ENCODE results near the gene ANXA5.
"Not testable (repeated sequence)": the region's sequence is repeated elsewhere in the genome, so short reads cannot be mapped to it uniquely, and the experiment has no call there.

The ANXA5 gene

GRCh38 chr4:121696581-121697461 is at the start of gene ANXA5:
Gene ANXA5, minus strand, starts transcription at chr4:121696980. Its CDS starts 391 bp downstream, at chr4:121696589.
- DNase-seq: no peak

- DNase-seq: no peak
Observed at GRCh38 chr4:121742794-121743193, 46.0 kb upstream of the ANXA5 start.

DNA sequence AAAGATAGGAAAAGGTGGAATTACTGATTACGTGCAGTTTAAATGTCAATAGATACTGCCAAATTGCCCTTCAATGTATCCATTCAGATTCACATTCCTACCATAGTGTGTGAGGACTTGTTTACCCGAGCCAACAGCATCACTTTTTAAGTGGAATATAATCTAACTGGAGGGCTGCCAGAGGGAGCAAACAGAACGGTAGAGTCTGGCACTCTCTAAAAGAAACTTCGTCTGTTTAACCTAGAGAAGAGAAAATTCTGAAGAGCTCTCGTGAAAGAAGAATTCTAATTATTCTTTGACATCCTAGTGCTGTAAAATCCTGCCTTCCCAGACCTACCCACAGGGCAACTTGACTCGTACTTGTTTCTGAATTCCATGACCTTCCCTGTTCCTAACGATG is 45.0 kb upstream of the ANXA5 start:
- DNase-seq: no peak

DNA sequence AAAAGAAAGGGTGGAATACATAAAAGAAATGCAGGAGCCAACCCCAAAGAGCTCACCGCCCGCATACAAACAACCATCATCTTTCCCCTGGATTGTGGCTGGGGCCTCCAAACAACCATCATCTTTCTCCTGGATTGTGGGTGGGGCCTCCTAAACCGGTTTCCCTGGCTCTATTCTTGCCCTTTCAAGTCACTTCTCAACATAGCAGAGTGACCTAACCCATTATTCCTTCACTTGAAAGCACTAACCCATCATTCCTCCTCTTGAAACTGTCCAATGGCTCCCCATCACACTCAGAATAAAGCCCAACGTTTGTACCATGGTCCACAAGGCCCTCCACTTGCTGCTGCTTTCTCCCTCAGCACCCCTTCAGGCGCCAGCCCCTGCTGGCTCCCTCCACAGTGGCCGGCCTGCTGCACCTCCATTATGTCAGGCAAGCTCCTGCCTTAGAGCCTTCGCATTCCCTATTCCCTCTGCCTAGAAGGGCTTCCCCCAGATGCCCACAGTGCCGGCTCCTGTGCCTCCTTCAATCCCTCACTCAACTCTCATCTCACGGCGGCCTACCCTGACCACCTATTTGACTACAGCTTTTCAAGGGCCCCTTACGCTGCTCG is 44.1 kb upstream of the ANXA5 start:
- DNase-seq: no peak

GRCh38 chr4:121739575-121739974 is 42.8 kb upstream of the ANXA5 start:
- DNase-seq: no peak

DNA sequence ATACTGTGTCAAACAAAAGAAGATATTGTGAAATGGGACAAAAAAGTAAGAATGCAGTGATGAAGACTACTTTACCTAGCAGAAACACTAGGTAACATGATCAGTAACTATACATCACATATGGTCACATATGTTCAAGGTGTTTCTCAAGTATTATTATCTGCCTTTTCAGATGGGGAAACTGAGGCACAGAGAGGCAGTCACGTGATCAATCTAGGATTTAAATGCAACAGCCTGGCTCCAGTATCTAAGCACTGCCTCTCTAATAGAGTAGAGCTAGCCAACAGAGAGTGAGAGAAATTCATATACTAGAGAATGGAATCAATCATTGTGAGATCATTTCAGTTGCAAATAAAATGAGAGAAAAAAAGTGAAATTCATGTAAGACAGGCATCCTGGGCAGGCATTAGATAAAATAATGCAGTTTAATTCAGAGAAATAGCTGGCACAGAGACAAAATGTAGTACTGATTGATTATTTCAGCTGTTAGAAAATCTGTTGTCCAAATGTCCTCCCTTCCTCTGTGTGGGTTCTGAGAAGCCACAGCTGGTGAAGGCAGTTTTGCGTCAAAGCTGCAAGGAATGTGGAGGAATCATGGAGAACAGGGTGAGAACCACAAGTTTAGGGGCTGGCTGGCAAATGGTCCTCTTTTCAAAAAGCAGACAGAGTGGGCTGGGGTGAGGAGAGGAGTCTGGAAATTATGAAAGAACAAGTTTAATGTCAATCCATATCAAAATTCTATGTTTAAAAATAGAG is 42.2 kb upstream of the ANXA5 start:
- no peak for DNase-seq

GRCh38 chr4:121737846-121738554 is 41.2 kb upstream of the ANXA5 start:
- DNase-seq: no peak

DNA sequence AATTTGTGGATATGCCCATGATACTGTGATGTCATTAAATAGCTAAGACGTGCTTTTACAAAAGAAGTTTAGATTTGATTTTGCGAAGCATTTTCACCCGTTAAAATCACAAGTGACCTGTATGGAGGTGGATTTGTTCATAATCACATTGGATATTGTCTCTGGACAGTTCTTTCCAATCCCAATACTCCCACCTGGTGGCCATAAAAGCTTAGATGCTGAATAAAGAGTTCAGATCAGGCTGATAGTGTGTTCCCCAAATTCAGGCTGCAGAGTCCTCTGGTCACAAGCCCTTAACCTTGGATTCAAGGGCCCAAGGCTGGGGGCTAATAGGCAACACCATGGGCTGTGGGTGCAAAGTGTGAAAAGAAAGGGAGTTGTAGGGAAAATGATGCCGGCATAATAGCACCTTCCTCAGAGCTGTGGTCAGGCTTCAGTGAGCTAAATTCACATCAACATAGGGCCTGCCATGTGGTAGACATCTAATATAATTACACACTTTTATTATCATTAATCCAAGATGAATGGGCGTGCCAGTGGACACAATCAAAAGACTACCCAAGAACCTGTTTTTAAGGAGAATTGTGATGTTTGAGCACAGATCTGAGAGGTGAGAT is 40.1 kb upstream of the ANXA5 start:
- no peak for DNase-seq

- DNase-seq: no peak
Observed at GRCh38 chr4:121734571-121734970, 37.8 kb upstream of the ANXA5 start.

- DNase-seq: no peak
Observed at GRCh38 chr4:121733942-121734341, 37.2 kb upstream of the ANXA5 start.

GRCh38 chr4:121729753-121730152 is 33.0 kb upstream of the ANXA5 start:
- not testable (repeated sequence) for DNase-seq

GRCh38 chr4:121728798-121729226 is 32.0 kb upstream of the ANXA5 start:
- no peak for DNase-seq

DNA sequence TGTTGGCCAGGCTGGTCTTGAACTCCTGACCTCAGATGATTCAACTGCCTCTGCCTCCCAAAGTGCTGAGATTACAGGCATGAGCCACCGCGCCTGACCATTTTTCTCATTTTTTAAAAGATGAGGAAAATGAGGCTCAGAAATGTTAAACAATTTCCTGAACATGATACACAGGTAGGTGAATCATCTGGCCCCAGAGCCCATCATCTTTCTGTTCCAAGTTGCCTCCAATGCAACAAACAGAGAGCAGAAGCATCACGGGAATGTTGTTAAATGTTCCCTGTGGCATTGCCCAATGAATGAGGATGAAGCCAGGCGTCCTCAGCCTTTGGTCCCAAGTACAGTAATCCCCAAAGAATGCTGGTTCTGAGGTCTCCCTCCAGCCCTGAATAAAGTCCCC is 31.3 kb upstream of the ANXA5 start:
- DNase-seq: no peak

GRCh38 chr4:121726642-121727268 is 30.0 kb upstream of the ANXA5 start:
- DNase-seq: no peak

DNA sequence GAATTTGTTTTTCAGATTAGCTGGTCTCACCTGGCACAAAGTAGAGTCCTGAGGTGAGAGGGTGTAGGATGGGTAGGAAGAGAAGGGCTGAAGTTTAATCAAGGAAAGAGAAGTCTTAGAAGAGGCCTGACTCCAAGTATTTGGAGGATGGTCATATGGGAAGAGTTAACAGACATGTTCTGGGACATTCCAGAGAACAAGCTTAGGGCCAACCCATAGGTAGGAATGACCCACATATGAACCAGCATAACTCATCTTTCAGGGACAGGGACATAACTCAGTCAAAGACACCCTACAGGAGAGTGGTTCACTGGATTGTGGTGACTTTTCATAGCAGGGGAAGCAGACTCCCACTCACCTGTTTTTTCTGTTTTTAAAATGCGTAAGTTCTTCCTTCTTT is 27.9 kb upstream of the ANXA5 start:
- no peak for DNase-seq

GRCh38 chr4:121721700-121722099 is 24.9 kb upstream of the ANXA5 start:
- no peak for DNase-seq

DNA sequence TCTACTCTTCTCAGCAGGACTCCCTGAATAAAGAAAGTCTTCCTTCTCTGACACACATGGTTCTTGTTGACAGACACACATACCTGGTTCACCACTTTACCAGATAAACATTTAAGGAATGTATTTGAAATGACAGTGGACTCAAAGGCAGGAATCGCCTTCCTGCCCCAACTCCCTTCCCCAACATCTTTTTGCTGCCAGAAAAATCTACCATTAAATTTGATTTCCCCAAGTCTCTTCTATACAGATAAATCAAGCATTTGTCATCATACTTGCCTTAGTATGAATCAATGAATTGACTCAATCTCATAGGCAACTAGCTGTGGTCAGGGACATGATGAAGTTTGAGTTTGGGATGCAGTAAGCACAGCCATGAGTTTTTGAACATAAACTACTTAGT is 23.3 kb upstream of the ANXA5 start:
- no peak for DNase-seq

DNA sequence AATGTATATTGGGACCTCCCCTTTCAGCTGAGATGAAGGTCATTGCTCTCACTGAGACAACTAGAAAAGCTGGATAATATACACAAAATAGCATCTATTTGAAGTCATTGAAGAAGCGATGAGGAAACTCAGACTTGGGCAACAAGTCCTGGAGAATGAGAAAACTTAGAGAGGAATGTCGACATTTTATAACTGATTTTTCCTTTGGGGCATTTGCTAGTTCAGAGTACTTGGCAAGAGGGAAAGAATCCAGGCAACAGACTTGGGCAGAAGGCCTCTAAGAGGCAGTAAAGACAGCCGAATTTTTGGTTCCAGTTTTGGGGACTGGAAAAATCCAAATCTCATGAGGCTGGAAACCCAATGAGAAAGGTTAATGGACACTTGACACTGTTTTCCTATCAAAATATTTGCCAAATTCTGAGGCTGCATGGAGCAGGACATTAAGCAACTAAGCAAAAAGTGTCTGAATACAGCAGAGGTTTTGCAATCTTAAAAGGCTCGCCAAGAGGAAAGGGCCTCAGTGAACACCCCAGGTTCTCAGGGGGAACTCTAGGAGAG is 21.0 kb upstream of the ANXA5 start:
- DNase-seq: no peak

DNA sequence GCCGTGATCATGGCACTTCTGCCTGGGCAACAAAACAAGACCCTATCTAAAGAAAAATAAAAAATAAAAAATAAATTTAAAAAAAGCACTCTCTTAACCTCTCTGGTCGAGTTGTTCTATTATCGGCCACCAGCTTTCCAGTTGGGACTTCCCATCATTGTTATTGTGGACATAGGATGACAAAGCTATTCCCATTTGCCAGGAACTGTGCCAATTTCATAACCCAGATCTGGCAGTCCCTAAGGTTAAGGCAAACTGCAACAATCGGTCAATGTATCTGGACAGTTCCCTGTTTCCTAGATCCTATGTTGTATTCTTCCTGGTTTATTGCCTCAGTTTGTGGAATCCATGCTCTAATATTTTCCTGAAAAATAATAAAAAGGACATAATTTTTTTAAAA is 17.8 kb upstream of the ANXA5 start:
- DNase-seq: no peak

DNA sequence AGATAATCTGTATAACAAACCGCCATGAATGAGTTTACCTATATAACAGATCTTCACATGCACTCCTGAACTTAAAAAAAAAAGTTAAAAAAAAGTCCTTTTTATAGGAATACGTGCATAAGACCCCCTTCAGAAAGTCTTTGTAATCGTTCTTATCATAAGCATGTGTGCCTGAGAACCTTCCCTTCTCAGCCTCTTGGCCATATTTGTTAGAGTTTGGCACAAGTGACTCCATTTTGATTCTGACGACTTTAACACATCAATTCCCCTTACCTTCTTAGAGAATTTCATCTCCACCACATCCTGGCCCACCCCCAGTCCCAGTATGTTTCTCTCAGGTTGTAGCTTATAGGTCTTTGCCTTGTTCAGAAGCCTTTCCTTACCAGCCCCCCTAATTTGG is 16.0 kb upstream of the ANXA5 start:
- DNase-seq: no peak

DNA sequence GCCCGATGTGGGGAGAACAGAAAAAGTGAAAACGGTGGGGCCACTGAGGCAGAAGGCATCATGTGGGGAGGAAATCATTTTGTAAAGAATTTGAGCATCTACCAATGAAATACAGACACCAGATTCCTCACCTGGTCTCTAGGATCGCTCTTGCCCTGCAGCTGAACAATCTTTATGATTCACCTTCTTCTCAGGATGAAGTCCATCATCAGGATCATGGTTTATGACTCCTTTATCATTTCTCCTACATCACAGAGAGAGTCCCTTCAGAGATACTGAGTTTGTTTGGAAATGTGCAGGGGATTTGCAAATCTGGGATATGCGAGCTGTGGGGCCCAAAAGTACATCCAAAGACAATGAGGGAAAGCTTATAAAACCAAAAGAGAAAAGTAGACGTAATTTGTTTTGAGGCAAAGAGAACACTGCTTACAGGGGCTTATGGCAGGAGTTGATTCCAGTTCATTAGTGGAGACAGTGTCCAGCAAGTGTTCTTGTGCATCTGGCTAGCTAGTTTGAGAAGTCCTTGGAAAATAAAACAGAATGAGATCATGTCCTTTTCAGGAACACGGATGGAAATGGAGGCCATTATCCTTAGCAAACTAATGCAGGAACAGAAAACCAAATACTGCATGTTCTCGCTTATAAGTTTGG is 15.3 kb upstream of the ANXA5 start:
- no peak for DNase-seq
